ENCODE results near the gene GHRHR. TPM values are rescaled to one million over a fixed set of nuclear protein-coding genes. Genes with fewer than 3 reads are reported as not detected.

The GHRHR gene
- total RNA-seq, 4 donors from 2014 or later, result not detected

GRCh38 chr7:30934225-30934624 lies 29.5 kb upstream of the GHRHR start:
- no peaks in the 10 kb centered on the region for H3K9me3 ChIP-seq
- 86% methylated on average over 2 of the region's 5 CpGs; no CpG with 5 or more reads in 1 of the 2 donors for WGBS, 2 donors (ENCODE audit: low coverage in 1 of 2)
- TF ChIP-seq EP300 (IDR thresholded peaks at IDR 0.05), result no peak
- TF ChIP-seq POLR2A (IDR thresholded peaks at IDR 0.05), result no peak
- no peak for TF ChIP-seq POLR2AphosphoS5 (IDR thresholded peaks at IDR 0.05)
- TF ChIP-seq CTCF (IDR thresholded peaks at IDR 0.05), result no peak
- no peaks in the 10 kb centered on the region for H3K36me3 ChIP-seq
- peaks cover 0 to 8% (median 0%) of the 10 kb centered on the region in 3 donors for H3K4me1 ChIP-seq
- no peak overlapping the region for H3K27ac ChIP-seq
- H3K4me3 ChIP-seq, result no peak overlapping the region
- ATAC-seq, result no peak
- H3K27me3 ChIP-seq, result peaks cover 3% of the 10 kb centered on the region

GRCh38 chr7:30934732-30935568 lies 28.8 kb upstream of the GHRHR start:
- Histone ChIP-seq H3K27me3 (peaks cover 3% of the 10 kb centered on the region), H3K27ac (no peak overlapping the region), H3K9me3 (no peaks in the 10 kb centered on the region), H3K4me1 (peaks cover 0 to 8% (median 0%) of the 10 kb centered on the region in 3 donors), H3K36me3 (no peaks in the 10 kb centered on the region), H3K4me3 (no peak overlapping the region)
- TF ChIP-seq POLR2AphosphoS5 (IDR thresholded peaks at IDR 0.05) (no peak), EP300 (IDR thresholded peaks at IDR 0.05) (no peak), POLR2A (IDR thresholded peaks at IDR 0.05) (no peak), CTCF (IDR thresholded peaks at IDR 0.05) (no peak)
- WGBS, 2 donors (ENCODE audit: low coverage in 1 of 2), result 83 to 92% methylated on average over 2 of the region's 6 CpGs
- ATAC-seq, result no peak

- 100% methylated on average over 3 of the region's 3 CpGs; no CpG with 5 or more reads in 1 of the 2 donors for WGBS, 2 donors (ENCODE audit: low coverage in 1 of 2)
- no peaks in the 10 kb centered on the region for H3K36me3 ChIP-seq
- peaks cover 0 to 8% (median 0%) of the 10 kb centered on the region in 3 donors for H3K4me1 ChIP-seq
- ATAC-seq, result no peak
- no peak overlapping the region for H3K4me3 ChIP-seq
- TF ChIP-seq POLR2A (IDR thresholded peaks at IDR 0.05), result no peak
- no peak for TF ChIP-seq EP300 (IDR thresholded peaks at IDR 0.05)
- no peak for TF ChIP-seq POLR2AphosphoS5 (IDR thresholded peaks at IDR 0.05)
- TF ChIP-seq CTCF (IDR thresholded peaks at IDR 0.05), result no peak
- H3K27me3 ChIP-seq, result peaks cover 3% of the 10 kb centered on the region
- H3K9me3 ChIP-seq, result no peaks in the 10 kb centered on the region
- H3K27ac ChIP-seq, result no peak overlapping the region
These were observed 28.2 kb upstream of the GHRHR start for GRCh38 chr7:30935569-30935877.

GRCh38 chr7:30936650-30937245 lies 27.0 kb upstream of the GHRHR start:
- H3K4me1 ChIP-seq, result peaks cover 0 to 8% (median 0%) of the 10 kb centered on the region in 3 donors
- H3K27ac ChIP-seq, result no peak overlapping the region
- H3K36me3 ChIP-seq, result no peaks in the 10 kb centered on the region
- no peak for ATAC-seq
- peaks cover 3% of the 10 kb centered on the region for H3K27me3 ChIP-seq
- H3K9me3 ChIP-seq, result no peaks in the 10 kb centered on the region
- TF ChIP-seq POLR2AphosphoS5 (IDR thresholded peaks at IDR 0.05) (no peak), EP300 (IDR thresholded peaks at IDR 0.05) (no peak), CTCF (IDR thresholded peaks at IDR 0.05) (no peak), POLR2A (IDR thresholded peaks at IDR 0.05) (no peak)
- H3K4me3 ChIP-seq, result no peak overlapping the region

GRCh38 chr7:30937416-30937815 lies 26.3 kb upstream of the GHRHR start:
- Histone ChIP-seq H3K4me3 (no peak overlapping the region), H3K27me3 (peaks cover 3% of the 10 kb centered on the region), H3K9me3 (no peaks in the 10 kb centered on the region), H3K4me1 (peaks cover 0 to 8% (median 0%) of the 10 kb centered on the region in 3 donors), H3K36me3 (no peaks in the 10 kb centered on the region), H3K27ac (no peak overlapping the region)
- TF ChIP-seq CTCF (IDR thresholded peaks at IDR 0.05) (no peak), POLR2A (IDR thresholded peaks at IDR 0.05) (no peak), POLR2AphosphoS5 (IDR thresholded peaks at IDR 0.05) (no peak), EP300 (IDR thresholded peaks at IDR 0.05) (no peak)
- WGBS, 2 donors (ENCODE audit: low coverage in 1 of 2), result 55 to 59% methylated on average over 3 of the region's 3 CpGs
- ATAC-seq, result no peak
